Colonic mucosa (tissue), 4 donors: ENCODE results near the gene GNAS. TPM values are rescaled to one million over a fixed set of nuclear protein-coding genes. Genes with fewer than 3 reads are reported as not detected.

Experiments used
- DNase-seq: peaks from one replicate; pipeline ENCODE4 v3.0.0-alpha.2; 2020
- H3K27ac ChIP-seq: fragments of 200-600 bp; one replicate; pipeline ENCODE4 v1.8.0; 2021
- H3K27me3 ChIP-seq: fragments of 200-600 bp; one replicate; pipeline ENCODE4 v1.8.0; 2021
- H3K36me3 ChIP-seq: fragments of 200-600 bp; one replicate; pipeline ENCODE4 v1.8.0; 2021
- H3K4me1 ChIP-seq: fragments of 200-600 bp; one replicate; pipeline ENCODE4 v1.8.0; 2021; ENCODE audit warnings: mild to moderate bottlenecking
- H3K4me3 ChIP-seq: fragments of 200-600 bp; one replicate; pipeline ENCODE4 v1.8.0; 2021
- H3K9ac ChIP-seq, 2 donors: one replicate each; pipeline ENCODE4 v1.7.0; 2013; ENCODE audit warnings: control low read depth in 2 of 2, low read depth in 2 of 2, low read length in 2 of 2
- H3K9me3 ChIP-seq: fragments of 200-600 bp; one replicate; pipeline ENCODE4 v1.8.0; 2021
- CTCF ChIP-seq: fragments of 200-600 bp; IDR thresholded peaks from one replicate; pipeline ENCODE4 v1.8.0; 2022; ENCODE audit warnings: antibody characterized with exemption, mild to moderate bottlenecking
- intact Hi-C: fragments of 100-400 bp; cut with DNase I; formaldehyde crosslinking; loops from one replicate; pipeline ENCODE4 v1.14.1; 2022
- total RNA-seq, 2 donors: library from RNA; stranded (reverse); fragmentation: NEBNext Ultra II Directional in 1 of 2; extraction: Animal tissue kit (Norgen Biotek cat#: 25700) in 1 of 2; gene quantifications; one replicate each; pipeline ENCODE4 v1.2.1, GENCODE V29; 2021
- donor health status: healthy.
- donor health status: DM: no; HTN: no; CAD: no.
- donor health status: DM: no; HTN: no; CAD: no.

GNAS gene
- total RNA-seq, 2 donors from 2014 or later = 683 to 715 TPM

- Histone ChIP-seq H3K36me3 (no peaks in the 10 kb centered on the region), H3K9ac (no peak overlapping the region), H3K4me3 (no peak overlapping the region), H3K27ac (no peak overlapping the region), H3K4me1 (no peaks in the 10 kb centered on the region), H3K9me3 (no peaks in the 10 kb centered on the region), H3K27me3 (no peaks in the 10 kb centered on the region)
- no peak for DNase-seq
- intact Hi-C loops = loop anchor here (5.0 kb wide), 2 partner anchors 203 to 348 kb away; no protein-coding TSS in a partner anchor
- TF ChIP-seq CTCF = no peak
These were observed 22.0 kb downstream of the GNAS start for GRCh38 chr20:58874469-58874868.

GRCh38 chr20:58875111-58875510, 22.6 kb downstream of the GNAS start:
- Histone ChIP-seq H3K27me3 (no peaks in the 10 kb centered on the region), H3K36me3 (no peaks in the 10 kb centered on the region), H3K9me3 (no peaks in the 10 kb centered on the region), H3K4me3 (no peak overlapping the region), H3K27ac (no peak overlapping the region), H3K9ac (no peak overlapping the region), H3K4me1 (no peaks in the 10 kb centered on the region)
- no peak for TF ChIP-seq CTCF
- DNase-seq = no peak
- intact Hi-C loops = no loop called here

- Histone ChIP-seq H3K36me3 (no peaks in the 10 kb centered on the region), H3K4me1 (no peaks in the 10 kb centered on the region), H3K9me3 (no peaks in the 10 kb centered on the region), H3K27me3 (no peaks in the 10 kb centered on the region), H3K27ac (no peak overlapping the region), H3K4me3 (no peak overlapping the region), H3K9ac (no peak overlapping the region)
- intact Hi-C loops = no loop called here
- no peak for TF ChIP-seq CTCF
- no peak for DNase-seq
These were observed 23.1 kb downstream of the GNAS start for GRCh38 chr20:58875541-58876134.

- Histone ChIP-seq H3K9me3 (no peaks in the 10 kb centered on the region), H3K36me3 (no peaks in the 10 kb centered on the region), H3K4me1 (no peaks in the 10 kb centered on the region), H3K27me3 (no peaks in the 10 kb centered on the region), H3K9ac (no peak overlapping the region), H3K4me3 (no peak overlapping the region), H3K27ac (no peak overlapping the region)
- intact Hi-C loops = no loop called here
- no peak for DNase-seq
- TF ChIP-seq CTCF = no peak
These were observed 23.9 kb downstream of the GNAS start for GRCh38 chr20:58876437-58876836.

- no peaks in the 10 kb centered on the region for H3K27me3 ChIP-seq
- H3K9me3 ChIP-seq = no peaks in the 10 kb centered on the region
- H3K4me3 ChIP-seq = no peak overlapping the region
- H3K27ac ChIP-seq = no peak overlapping the region
- DNase-seq = no peak
- no peaks in the 10 kb centered on the region for H3K36me3 ChIP-seq
- TF ChIP-seq CTCF = no peak
- H3K4me1 ChIP-seq = no peaks in the 10 kb centered on the region
- intact Hi-C loops = no loop called here
- no peak overlapping the region for H3K9ac ChIP-seq
These were observed 24.8 kb downstream of the GNAS start for GRCh38 chr20:58877050-58877975.
